IMR-90 (cell line): Measurements from ENCODE around the gene CLEC16A. TPM values are rescaled to one million over a fixed set of nuclear protein-coding genes. Genes with fewer than 3 reads are reported as not detected.

Source experiments
- ATAC-seq: fragments of 200-7000 bp; cut with Tn5 transposase; 2 replicates; pipeline ENCODE4 v1.9.1; 2020; ENCODE audit warnings: low read depth, mild to moderate bottlenecking, moderate library complexity
- BruUV-seq: library from RNA; stranded (reverse); fragments of 400-500 nt; replicated peaks from 2 replicates; lab custom pipeline; 2021; lab: Mats Ljungman, UMichigan
- CTCF ChIA-PET: fragments of 300-600 bp; formaldehyde crosslinking; extraction: SDS; loops from one replicate; lab custom pipeline; 2021; ENCODE audit warnings: antibody characterized with exemption; lab: Yijun Ruan, JAX
- POLR2A ChIA-PET: fragments of 300-600 bp; sonication (Branson Sonifier 250); formaldehyde crosslinking; loops from one replicate; lab custom pipeline; 2022; ENCODE audit warnings: antibody characterized with exemption; ENCODE audit not compliant: unreplicated experiment; lab: Charles Lee
- DNase-seq: peaks from one replicate; pipeline ENCODE4 v3.0.0; 2013
- H2AFZ ChIP-seq: replicated peaks from 2 replicates; pipeline ENCODE3; 2013; ENCODE audit warnings: low read length, mild to moderate bottlenecking; ENCODE audit not compliant: poor library complexity
- H2AK5ac ChIP-seq: 2 replicates; pipeline ENCODE4 v1.6.1; 2013; ENCODE audit warnings: low read depth, low read length, inconsistent platforms
- H2AK9ac ChIP-seq: replicated peaks from 2 replicates; pipeline ENCODE3; 2013; ENCODE audit warnings: mild to moderate bottlenecking, low read depth, low read length, moderate library complexity; ENCODE audit not compliant: poor library complexity
- H2BK120ac ChIP-seq: 2 replicates; pipeline ENCODE4 v1.6.1; 2013; ENCODE audit warnings: low read depth, low read length, inconsistent platforms
- H2BK15ac ChIP-seq: 3 replicates; pipeline ENCODE4 v1.6.1; 2013; ENCODE audit warnings: low read depth, low read length, inconsistent platforms
- H2BK20ac ChIP-seq: 2 replicates; pipeline ENCODE4 v1.6.1; 2013; ENCODE audit warnings: low read depth, mild to moderate bottlenecking, inconsistent platforms, low read length, moderate library complexity
- H2BK5ac ChIP-seq: 2 replicates; pipeline ENCODE4 v1.6.1; 2013; ENCODE audit warnings: mild to moderate bottlenecking, low read depth, low read length, inconsistent platforms; ENCODE audit not compliant: poor library complexity, severe bottlenecking
- H3K14ac ChIP-seq: replicated peaks from 2 replicates; pipeline ENCODE4 v1.6.1; 2013; ENCODE audit warnings: low read depth, low read length, inconsistent platforms
- H3K18ac ChIP-seq: 2 replicates; pipeline ENCODE4 v1.6.1; 2013; ENCODE audit warnings: low read depth, low read length, control low read depth
- H3K23ac ChIP-seq: 2 replicates; pipeline ENCODE4 v1.6.1; 2013; ENCODE audit warnings: low read depth, low read length, inconsistent platforms
- H3K27ac ChIP-seq: 2 replicates; pipeline ENCODE4 v1.5.1; 2013; ENCODE audit warnings: mild to moderate bottlenecking, control low read depth, low read length; ENCODE audit not compliant: insufficient read depth
- H3K27me3 ChIP-seq: 2 replicates; pipeline ENCODE4 v1.6.1; 2013; ENCODE audit warnings: low read length; ENCODE audit not compliant: control insufficient read depth, insufficient read depth
- H3K36me3 ChIP-seq: 2 replicates; pipeline ENCODE4 v1.6.1; 2013; ENCODE audit warnings: low read length, mixed read lengths; ENCODE audit not compliant: control insufficient read depth, insufficient read depth
- H3K4ac ChIP-seq: 2 replicates; pipeline ENCODE4 v1.6.1; 2013; ENCODE audit warnings: low read depth, low read length, inconsistent platforms
- H3K4me1 ChIP-seq: 2 replicates; pipeline ENCODE4 v1.6.1; 2013; ENCODE audit warnings: low read length, mixed read lengths; ENCODE audit not compliant: control insufficient read depth, insufficient read depth
- H3K4me2 ChIP-seq: 2 replicates; pipeline ENCODE4 v1.6.1; 2013; ENCODE audit warnings: low read depth, mild to moderate bottlenecking, control low read depth, low read length, moderate library complexity
- H3K4me3 ChIP-seq: 2 replicates; pipeline ENCODE4 v1.5.1; 2013; ENCODE audit warnings: low read depth, mild to moderate bottlenecking, control low read depth, low read length, moderate library complexity; ENCODE audit not compliant: insufficient read depth
- H3K56ac ChIP-seq: 2 replicates; pipeline ENCODE4 v1.6.1; 2013; ENCODE audit warnings: low read length, inconsistent platforms; ENCODE audit not compliant: insufficient read depth; ENCODE audit errors: extremely low read depth
- H3K79me1 ChIP-seq, 2 experiments: 2 replicates each; pipeline ENCODE4 v1.6.1; 2013; ENCODE audit warnings: low read length in 2 of 2, inconsistent platforms in 1 of 2, low read depth in 1 of 2
- H3K9ac ChIP-seq: 2 replicates; pipeline ENCODE4 v1.6.1; 2013; ENCODE audit warnings: low read depth, low read length, control low read depth
- H3K9me1 ChIP-seq: 2 replicates; pipeline ENCODE4 v1.6.1; 2013; ENCODE audit warnings: low read length, inconsistent platforms; ENCODE audit not compliant: insufficient read depth
- H3K9me3 ChIP-seq: 2 replicates; pipeline ENCODE4 v1.6.1; 2013; ENCODE audit warnings: low read length; ENCODE audit not compliant: control insufficient read depth, insufficient read depth
- H4K20me1 ChIP-seq: 2 replicates; pipeline ENCODE4 v1.6.1; 2013; ENCODE audit warnings: low read length, inconsistent platforms; ENCODE audit not compliant: insufficient read depth
- H4K5ac ChIP-seq: 2 replicates; pipeline ENCODE4 v1.6.1; 2013; ENCODE audit warnings: mild to moderate bottlenecking, low read depth, low read length, control low read depth
- H4K8ac ChIP-seq, 2 experiments: 2 replicates each; pipeline ENCODE4 v1.6.1; 2013; ENCODE audit warnings: low read depth in 2 of 2, low read length in 2 of 2, control low read depth in 1 of 2, inconsistent platforms in 1 of 2
- H4K91ac ChIP-seq: 2 replicates; pipeline ENCODE4 v1.6.1; 2013; ENCODE audit warnings: low read depth, low read length, inconsistent platforms; ENCODE audit not compliant: insufficient read depth
- BHLHE40 ChIP-seq: fragments of 150-350 bp; IDR thresholded peaks from 2 replicates; pipeline ENCODE4 v1.6.1; 2016; ENCODE audit warnings: mild to moderate bottlenecking, low read depth, low read length
- CEBPB ChIP-seq: IDR thresholded peaks from 2 replicates; pipeline ENCODE4 v1.6.1; 2012; ENCODE audit warnings: low read depth, low read length, improper control_type of control experiment
- CHD1 ChIP-seq: IDR thresholded peaks from 2 replicates; pipeline ENCODE4 v1.6.1; 2012; ENCODE audit warnings: low read depth, low read length, improper control_type of control experiment
- CTCF ChIP-seq: conservative IDR thresholded peaks from 2 replicates; pipeline ENCODE4 v1.5.1; 2012; ENCODE audit warnings: mild to moderate bottlenecking, low read depth, low read length, improper control_type of control experiment
- FOS ChIP-seq: fragments of 150-350 bp; IDR thresholded peaks from 2 replicates; pipeline ENCODE4 v1.6.1; 2016; ENCODE audit warnings: low read depth, low read length
- MAFK ChIP-seq: IDR thresholded peaks from 2 replicates; pipeline ENCODE4 v1.6.1; 2012; ENCODE audit warnings: low read depth, low read length, improper control_type of control experiment
- MAZ ChIP-seq: IDR thresholded peaks from 2 replicates; pipeline ENCODE4 v1.6.1; 2012; ENCODE audit warnings: low read depth, mild to moderate bottlenecking, low read length, improper control_type of control experiment, moderate library complexity, borderline replicate concordance
- MXI1 ChIP-seq: IDR thresholded peaks from 2 replicates; pipeline ENCODE4 v1.6.1; 2012; ENCODE audit warnings: low read depth, mild to moderate bottlenecking, low read length, moderate library complexity, borderline replicate concordance
- NFE2L2 ChIP-seq: fragments of 150-350 bp; IDR thresholded peaks from 2 replicates; pipeline ENCODE4 v1.6.1; 2016; ENCODE audit warnings: low read depth, mild to moderate bottlenecking, low read length
- POLR2A ChIP-seq: IDR thresholded peaks from 2 replicates; pipeline ENCODE4 v1.6.1; 2012; ENCODE audit warnings: mild to moderate bottlenecking, low read depth, low read length
- RAD21 ChIP-seq: IDR thresholded peaks from 2 replicates; pipeline ENCODE4 v1.6.1; 2012; ENCODE audit warnings: low read length, improper control_type of control experiment
- RCOR1 ChIP-seq: IDR thresholded peaks from 2 replicates; pipeline ENCODE4 v1.6.1; 2012; ENCODE audit warnings: mild to moderate bottlenecking, low read length, improper control_type of control experiment; ENCODE audit not compliant: insufficient replicate concordance
- RFX5 ChIP-seq: IDR thresholded peaks from 2 replicates; pipeline ENCODE4 v1.8.0; 2012; ENCODE audit warnings: low read depth, mild to moderate bottlenecking, low read length, moderate library complexity
- SMC3 ChIP-seq: fragments of 150-350 bp; IDR thresholded peaks from 2 replicates; pipeline ENCODE4 v1.6.1; 2016; ENCODE audit warnings: low read depth, mild to moderate bottlenecking, antibody characterized with exemption, low read length, moderate library complexity
- WGBS, 2 experiments: methylation state at CpG; one replicate each; pipeline versions ENCODE4 v1.1.5 to v1.1.7; 2013; ENCODE audit warnings: missing lambda C conversion rate in 2 of 2; ENCODE audit not compliant: insufficient read length in 1 of 2; ENCODE audit errors: extremely low coverage in 2 of 2; 5-methylcytosine and 5-hydroxymethylcytosine counted together
- dilution Hi-C: fragments of 300-500 bp; cut with HindIII; formaldehyde crosslinking; loops from one replicate; pipeline ENCODE4 v1.14.3; 2018; ENCODE audit warnings: low sequenced_read_pairs; ENCODE audit not compliant: unreplicated experiment
- in situ Hi-C: fragments of 300-500 bp; cut with MboI; formaldehyde crosslinking; loops from 3 replicates; pipeline ENCODE4 v1.14.3; 2019; ENCODE audit warnings: low sequenced_read_pairs, inconsistent platforms, mixed read lengths
- intact Hi-C: fragments of 100-400 bp; cut with micrococcal nuclease; formaldehyde crosslinking; loops from 2 replicates; pipeline ENCODE4 v1.10.0; 2022
- polyA plus RNA-seq, 3 experiments: library from polyadenylated mRNA; depleted of rRNA; stranded (reverse); fragments of >200 nt; gene quantifications; 2 replicates each; pipeline ENCODE4 v1.2.3, GENCODE V29; 2012; ENCODE audit warnings: low replicate concordance in 1 of 3
- total RNA-seq: library from RNA; depleted of rRNA; stranded (reverse); fragments of >200 nt; gene quantifications from 2 replicates; pipeline ENCODE4 v1.2.3, GENCODE V29; 2012
- TF ChIP-seq, protein P1 (sequence below): fragments of 150-350 bp; IDR thresholded peaks from 2 replicates; pipeline ENCODE4 v1.6.1; 2016; ENCODE audit warnings: low read depth, mild to moderate bottlenecking, low read length, moderate library complexity, borderline replicate concordance
- TF ChIP-seq, protein P2 (sequence below): fragments of 150-350 bp; IDR thresholded peaks from 2 replicates; pipeline ENCODE4 v1.6.1; 2017; ENCODE audit warnings: mild to moderate bottlenecking, antibody characterized with exemption, low read length, low read depth

The CLEC16A gene
- total and polyA plus RNA-seq, 2 of the 4 experiments (the other 2 are of a cell fraction): 15.9 to 16.5 TPM

GRCh38 chr16:11017499-11017898 lies 73.1 kb downstream of the CLEC16A start:
- H3K27ac ChIP-seq: no peak overlapping the region

More at GRCh38 chr16:11017499-11017898, 73.1 kb downstream of the CLEC16A start:
- Histone ChIP-seq H2BK5ac (peak overlapping the region; percentile 35), H3K14ac (peak overlapping the region; percentile 78), H3K9me3 (no peaks in the 10 kb centered on the region), H4K91ac (peak overlapping the region; percentile 75), H3K4ac (peak overlapping the region; percentile 91), H3K36me3 (peaks cover 17% of the 10 kb centered on the region; the same call in 1 of the 2 replicates), H3K27me3 (no peaks in the 10 kb centered on the region), H2BK15ac (peak overlapping the region; percentile 61), H2AK9ac (no peak overlapping the region), H4K5ac (peak overlapping the region; percentile 63; the same call in 1 of the 2 replicates), H4K8ac (peak overlapping the region; percentile 10 to 49; a peak in 3 of 4 replicates), H3K9me1 (peaks cover 19% of the 10 kb centered on the region), H3K4me1 (peaks cover 20% of the 10 kb centered on the region), H3K79me1 (peaks cover 9 to 18% of the 10 kb centered on the region in 2 experiments; a peak in 1 of 4 replicates), H2BK20ac (peak overlapping the region; percentile 84), H2AK5ac (peak overlapping the region; percentile 84; the same call in 1 of the 2 replicates), H3K23ac (peak overlapping the region; percentile 22; the same call in 1 of the 2 replicates), H3K4me2 (no peak overlapping the region), H2BK120ac (peak overlapping the region; percentile 84), H3K4me3 (no peak overlapping the region), H3K9ac (no peak overlapping the region), H3K18ac (peak overlapping the region; percentile 76), H4K20me1 (no peaks in the 10 kb centered on the region), H3K56ac (no peak overlapping the region), H2AFZ (no peak overlapping the region)
- dilution Hi-C loops (no loop called here), intact Hi-C loops (no loop called here), in situ Hi-C loops (no loop called here)
- TF ChIP-seq, protein P1, sequence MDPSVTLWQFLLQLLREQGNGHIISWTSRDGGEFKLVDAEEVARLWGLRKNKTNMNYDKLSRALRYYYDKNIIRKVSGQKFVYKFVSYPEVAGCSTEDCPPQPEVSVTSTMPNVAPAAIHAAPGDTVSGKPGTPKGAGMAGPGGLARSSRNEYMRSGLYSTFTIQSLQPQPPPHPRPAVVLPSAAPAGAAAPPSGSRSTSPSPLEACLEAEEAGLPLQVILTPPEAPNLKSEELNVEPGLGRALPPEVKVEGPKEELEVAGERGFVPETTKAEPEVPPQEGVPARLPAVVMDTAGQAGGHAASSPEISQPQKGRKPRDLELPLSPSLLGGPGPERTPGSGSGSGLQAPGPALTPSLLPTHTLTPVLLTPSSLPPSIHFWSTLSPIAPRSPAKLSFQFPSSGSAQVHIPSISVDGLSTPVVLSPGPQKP: no peak
- TF ChIP-seq RAD21 (no peak), MAZ (no peak), CHD1 (no peak), MXI1 (no peak), MAFK (no peak), RCOR1 (no peak), CTCF (no peak), RFX5 (no peak), NFE2L2 (no peak), BHLHE40 (no peak), SMC3 (no peak), FOS (no peak), POLR2A (no peak), CEBPB (no peak)
- TF ChIP-seq, protein P2, sequence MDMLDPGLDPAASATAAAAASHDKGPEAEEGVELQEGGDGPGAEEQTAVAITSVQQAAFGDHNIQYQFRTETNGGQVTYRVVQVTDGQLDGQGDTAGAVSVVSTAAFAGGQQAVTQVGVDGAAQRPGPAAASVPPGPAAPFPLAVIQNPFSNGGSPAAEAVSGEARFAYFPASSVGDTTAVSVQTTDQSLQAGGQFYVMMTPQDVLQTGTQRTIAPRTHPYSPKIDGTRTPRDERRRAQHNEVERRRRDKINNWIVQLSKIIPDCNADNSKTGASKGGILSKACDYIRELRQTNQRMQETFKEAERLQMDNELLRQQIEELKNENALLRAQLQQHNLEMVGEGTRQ: no peak
- no peak for DNase-seq
- BruUV-seq: no TSS peak
- POLR2A ChIA-PET: no interaction called here
- CTCF ChIA-PET: no interaction called here
- ATAC-seq: no peak
- no CpG with 5 or more reads among the region's 2 CpGs for WGBS, 2 experiments
